Measurements from ENCODE around the gene JAZF1.

JAZF1 gene

GRCh38 chr7:28044825-28045224 lies 135.8 kb downstream of the JAZF1 start:
- H3K4me3 ChIP-seq (replicated peaks; ENCODE audit: low read depth, low read length), result no peak overlapping the region
- no peak for DNase-seq (ENCODE audit: low read depth)
- no peak for TF ChIP-seq CTCF (IDR thresholded peaks at IDR 0.05; ENCODE audit: low read length, missing control alignments)

GRCh38 chr7:28042721-28043120 lies 137.9 kb downstream of the JAZF1 start:
- no peak overlapping the region for H3K4me3 ChIP-seq (replicated peaks; ENCODE audit: low read depth, low read length)
- TF ChIP-seq CTCF (IDR thresholded peaks at IDR 0.05; ENCODE audit: low read length, missing control alignments), result no peak
- no peak for DNase-seq (ENCODE audit: low read depth)

- TF ChIP-seq CTCF (IDR thresholded peaks at IDR 0.05; ENCODE audit: low read length, missing control alignments), result no peak
- H3K4me3 ChIP-seq (replicated peaks; ENCODE audit: low read depth, low read length), result no peak overlapping the region
- DNase-seq (ENCODE audit: low read depth), result peak; percentile 63
These were observed 138.9 kb downstream of the JAZF1 start for GRCh38 chr7:28041508-28042314.

- no peak for TF ChIP-seq CTCF (IDR thresholded peaks at IDR 0.05; ENCODE audit: low read length, missing control alignments)
- H3K4me3 ChIP-seq (replicated peaks; ENCODE audit: low read depth, low read length), result no peak overlapping the region
- no peak for DNase-seq (ENCODE audit: low read depth)
These were observed 142.3 kb downstream of the JAZF1 start for GRCh38 chr7:28038175-28038797.

- DNase-seq (ENCODE audit: low read depth), result peak; percentile 94
- no peak overlapping the region for H3K4me3 ChIP-seq (replicated peaks; ENCODE audit: low read depth, low read length)
- TF ChIP-seq CTCF (IDR thresholded peaks at IDR 0.05; ENCODE audit: low read length, missing control alignments), result no peak
These were observed 143.2 kb downstream of the JAZF1 start for GRCh38 chr7:28037220-28038010.

- TF ChIP-seq CTCF (IDR thresholded peaks at IDR 0.05; ENCODE audit: low read length, missing control alignments), result no peak
- DNase-seq (ENCODE audit: low read depth), result no peak
- no peak overlapping the region for H3K4me3 ChIP-seq (replicated peaks; ENCODE audit: low read depth, low read length)
These were observed 143.9 kb downstream of the JAZF1 start for GRCh38 chr7:28036696-28037095.
